MM.1S (cell line): ENCODE measurements around the gene CBX8.

Experiments
- CTCF ChIP-seq: fragments of 300-600 bp; sonication (generic); IDR thresholded peaks from 2 replicates; pipeline ENCODE4 v1.5.1; 2016; ENCODE audit warnings: antibody characterized with exemption, low read length, mixed read lengths
- EZH2 ChIP-seq: fragments of 300-600 bp; sonication (generic); optimal IDR thresholded peaks from 2 replicates; pipeline ENCODE3; 2017; ENCODE audit warnings: low read depth, mild to moderate bottlenecking, antibody characterized with exemption, low read length, mixed read lengths
- EZH2phosphoT487 ChIP-seq: fragments of 300-600 bp; sonication (generic); IDR thresholded peaks from 2 replicates; pipeline ENCODE4 v1.6.1; 2018; ENCODE audit warnings: antibody characterized with exemption, low read length

- TF ChIP-seq CTCF (no peak), EZH2 (no peak), EZH2phosphoT487 (no peak)
These were observed 34.7 kb upstream of the CBX8 start for GRCh38 chr17:79831265-79832217.
